Iris pigment epithelial cell (primary cell): ENCODE measurements around the gene S100A7A.
A peak's percentile ranks its signal among the peaks of the same experiment; 100 is the strongest.
"Not testable (repeated sequence)": the region's sequence is repeated elsewhere in the genome, so short reads cannot be mapped to it uniquely, and the experiment has no call there.

Experiments
- DNase-seq: peaks from one replicate; pipeline ENCODE4 v3.0.0-alpha.2; 2011; ENCODE audit warnings: low read depth

Gene S100A7A

GRCh38 chr1:153459655-153460054, 43.3 kb downstream of the S100A7A start:
- DNase-seq = no peak

- DNase-seq = no peak
Measured at GRCh38 chr1:153460551-153460950, 44.2 kb downstream of the S100A7A start, which contains the start of gene S100A7. Gene S100A7, minus strand, starts transcription at chr1:153460651. Its CDS starts 1,638 bp downstream, at chr1:153459013.

GRCh38 chr1:153462741-153463140, 46.4 kb downstream of the S100A7A start:
- not testable (repeated sequence) for DNase-seq

DNA sequence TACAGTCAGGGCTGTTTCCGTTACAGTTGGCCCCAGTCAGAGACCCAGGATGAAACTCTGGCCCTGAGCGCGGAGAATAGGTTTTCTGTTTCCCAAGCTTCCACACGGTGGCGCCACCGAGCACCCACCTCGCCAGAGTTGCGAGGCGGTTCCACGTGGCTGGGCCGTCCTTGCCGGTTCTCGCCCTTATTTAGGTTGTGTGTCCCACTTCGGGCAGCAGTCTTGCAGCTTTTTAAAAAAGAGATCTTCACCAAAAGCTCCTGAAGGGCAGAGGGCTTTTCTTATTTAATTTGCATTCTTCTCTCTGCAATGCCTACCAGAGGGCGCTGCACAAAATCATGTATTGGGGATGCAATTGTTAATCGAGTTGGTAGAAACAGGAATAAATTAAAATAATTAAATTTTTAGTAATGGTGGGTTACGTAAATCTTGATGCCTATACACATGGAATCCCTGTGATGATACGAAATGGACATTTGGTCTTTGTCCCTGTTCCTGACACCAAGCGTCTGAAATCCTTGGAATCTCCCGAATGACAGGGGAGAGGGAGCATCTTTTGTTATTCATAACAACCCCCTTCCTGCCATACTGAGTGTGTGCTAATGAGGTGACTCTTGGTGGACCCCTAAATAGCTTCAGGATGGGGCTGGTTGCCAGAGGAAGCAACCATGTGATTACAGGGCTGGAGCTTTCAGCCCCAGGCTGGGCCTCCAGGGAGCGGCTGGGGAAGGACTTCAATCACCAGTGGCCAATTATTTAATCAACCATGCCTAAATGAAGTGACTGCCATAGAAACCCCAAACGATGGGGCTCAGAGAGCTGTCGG, 49.7 kb downstream of the S100A7A start:
- DNase-seq = peak; percentile 19

DNA sequence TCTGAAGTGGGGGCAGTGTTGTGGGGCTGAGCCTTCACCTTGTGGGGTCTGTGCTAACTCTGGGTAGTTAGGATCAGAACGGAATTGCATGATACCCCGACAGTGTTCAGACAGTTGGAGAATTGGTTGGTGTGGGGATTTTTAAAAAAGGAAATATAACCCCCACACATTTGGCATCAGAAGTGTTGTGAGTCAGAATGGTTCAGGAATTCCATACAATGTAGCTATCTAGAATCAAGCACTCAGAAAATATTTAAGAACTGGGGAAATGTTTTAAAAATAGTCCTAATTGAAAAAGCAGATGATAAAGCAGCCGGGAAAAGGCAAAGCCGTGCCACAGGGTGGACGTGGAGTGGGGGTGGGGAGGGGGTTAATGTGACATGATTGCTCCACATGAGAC, 50.6 kb downstream of the S100A7A start:
- peak; percentile 18 for DNase-seq

DNA sequence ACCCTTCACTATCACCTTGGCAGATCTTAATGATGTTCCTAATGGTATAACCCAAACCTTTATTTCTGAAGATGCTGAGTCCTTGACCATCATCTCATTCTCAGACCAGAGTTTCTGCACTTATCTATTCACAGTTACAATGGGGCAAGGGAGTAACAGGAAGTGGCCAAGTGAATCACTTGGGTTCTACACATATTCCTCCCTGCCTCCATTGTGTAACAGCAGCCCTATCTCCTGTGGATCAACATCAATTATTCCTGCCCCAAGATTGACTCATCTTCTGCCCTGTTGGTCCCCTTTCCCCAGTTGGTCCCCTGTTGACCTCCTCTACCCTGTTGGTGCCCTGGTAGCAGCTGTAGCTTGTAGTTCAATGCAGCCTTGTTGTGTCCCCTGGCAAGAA, 54.4 kb downstream of the S100A7A start:
- DNase-seq = no peak
